Right lobe of liver (tissue), 6 donors: ENCODE data around the gene ARHGAP27. TPM values are rescaled to one million over a fixed set of nuclear protein-coding genes. Genes with fewer than 3 reads are reported as not detected.
"Not testable (repeated sequence)": the region's sequence is repeated elsewhere in the genome, so short reads cannot be mapped to it uniquely, and the experiment has no call there.

Experiments used
- ATAC-seq, 4 donors: fragments of 200-7000 bp; cut with Tn5 transposase; one replicate each; pipeline ENCODE4 v1.9.1; 2020; ENCODE audit warnings: mild to moderate bottlenecking in 4 of 4, moderate library complexity in 4 of 4
- DNase-seq, 3 donors: peaks; one replicate each; pipeline ENCODE4 v3.0.0-alpha.2; 2020
- H3K27ac ChIP-seq, 3 donors: fragments of 200-600 bp; one replicate each; pipeline ENCODE4 v1.8.0; 2022
- H3K27me3 ChIP-seq, 2 donors: fragments of 200-600 bp; one replicate each; pipeline ENCODE4 v1.8.0; 2022
- H3K36me3 ChIP-seq, 4 donors: fragments of 200-600 bp; sonication (generic) in 1 of 4; one replicate each; pipeline versions ENCODE4 v1.5.1 to v1.8.0; 2017 to 2022; ENCODE audit warnings: control low read depth in 1 of 4
- H3K4me1 ChIP-seq, 4 donors: fragments of 200-600 bp; sonication (generic) in 1 of 4; one replicate each; pipeline versions ENCODE4 v1.5.1 to v1.8.0; 2017 to 2022; ENCODE audit warnings: control low read depth in 1 of 4
- H3K4me3 ChIP-seq, 3 donors: fragments of 200-600 bp; one replicate each; pipeline ENCODE4 v1.8.0; 2022
- H3K9me3 ChIP-seq, 4 donors: fragments of 200-600 bp; sonication (generic) in 1 of 4; one replicate each; pipeline versions ENCODE4 v1.5.1 to v1.8.0; 2017 to 2022; ENCODE audit warnings: control low read depth in 1 of 4
- POLR2A ChIP-seq: fragments of 450-650 bp; IDR thresholded peaks from one replicate; pipeline ENCODE4 v1.6.1; 2017; ENCODE audit warnings: antibody characterized with exemption, mild to moderate bottlenecking
- WGBS: methylation state at CpG from one replicate; pipeline ENCODE4 v1.1.6; 2018; ENCODE audit warnings: low coverage, low lambda C conversion rate; ENCODE audit not compliant: insufficient coverage; ENCODE audit errors: missing lambda C conversion rate; 5-methylcytosine and 5-hydroxymethylcytosine counted together
- intact Hi-C, 2 donors: fragments of 100-400 bp; cut with DNase I; formaldehyde crosslinking; loops; one replicate each; pipeline versions ENCODE4 v1.11.2 to v1.14.1; 2022
- total RNA-seq, 6 experiments: library from RNA; depleted of rRNA in 2 of 6; stranded (reverse); fragments of >200 nt in 2 of 6; fragmentation: NEBNext Ultra II Directional in 3 of 6; extraction: Animal tissue kit (Norgen Biotek cat#: 25700) in 3 of 6; gene quantifications; one replicate each; pipeline versions ENCODE4 v1.1.0 to v1.2.4, GENCODE V29; 2016 to 2023
- TF ChIP-seq, protein P1 (sequence below), 4 donors: fragments of 200-600 bp in 3 of 4; fragments of 450-650 bp in 1 of 4; IDR thresholded peaks; one replicate each; pipeline versions ENCODE4 v1.5.1 to v1.8.0; 2016 to 2022; ENCODE audit warnings: antibody characterized with exemption in 4 of 4, mild to moderate bottlenecking in 2 of 4
- donor health status: DM: no; HTN: yes; CAD: no.
- donor health status: DM: no; HTN: no; CAD: no.
- donor health status: DM: no; HTN: no; CAD: no.
- donor health status: DM: no; HTN: yes; CAD: no.
- donor health status: DM: no; HTN: yes; CAD: no.

ARHGAP27 gene
- total RNA-seq, 6 experiments from 2014 or later: 4.9 to 9.3 (median 6.8) TPM

DNA sequence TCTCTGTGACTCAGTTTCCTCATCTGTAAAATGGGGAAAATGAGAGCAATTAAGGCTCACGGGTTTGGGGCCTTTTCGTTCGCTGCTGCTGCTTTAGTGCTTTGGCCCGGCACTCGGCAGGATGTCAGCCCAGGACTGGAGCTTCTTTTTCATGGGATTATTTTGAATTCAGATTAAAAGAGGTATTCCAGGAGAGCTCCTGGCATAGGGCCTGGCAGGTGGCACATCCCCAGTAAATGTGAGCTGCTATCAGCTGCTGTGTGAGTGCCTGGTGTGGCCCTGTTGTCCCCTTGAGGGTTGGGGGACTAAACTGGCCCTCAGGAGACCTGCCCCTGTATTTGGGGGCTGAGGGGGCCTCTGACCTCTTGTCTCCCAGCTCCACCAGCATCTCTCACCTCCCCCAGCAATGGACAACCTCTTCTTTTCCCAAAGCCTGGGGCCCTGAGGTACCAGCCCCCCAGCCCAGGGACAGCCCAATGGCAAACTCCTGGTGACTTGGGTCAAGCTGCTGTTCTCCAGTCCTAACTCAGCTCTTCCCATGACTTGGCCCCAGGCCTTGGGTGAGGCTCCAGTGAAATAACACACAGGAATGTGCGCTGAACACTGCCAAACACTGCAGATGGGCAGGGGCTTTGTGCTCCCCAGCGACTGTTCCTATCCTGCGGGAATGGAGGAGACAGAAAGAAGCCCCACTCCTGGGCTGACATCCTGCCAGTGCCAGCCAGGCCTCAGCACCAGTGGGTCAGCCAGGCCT, 14.4 kb upstream of the ARHGAP27 start:
- WGBS: 84% methylated on average over 6 of the region's 8 CpGs
- H3K27me3 ChIP-seq, H3K4me3 ChIP-seq, intact Hi-C loops, H3K36me3 ChIP-seq, H3K9me3 ChIP-seq: not testable (repeated sequence)
- Histone ChIP-seq H3K4me1 (peaks cover 0 to 27% (median 3%) of the 10 kb centered on the region in 4 donors), H3K27ac (peak overlapping the region in 2 of 3 donors; percentile 33 to 47)
- DNase-seq (peak in 1 of 3 donors; percentile 52), ATAC-seq (peak in 3 of 4 donors; percentile 19 to 34 (median 29))

DNA sequence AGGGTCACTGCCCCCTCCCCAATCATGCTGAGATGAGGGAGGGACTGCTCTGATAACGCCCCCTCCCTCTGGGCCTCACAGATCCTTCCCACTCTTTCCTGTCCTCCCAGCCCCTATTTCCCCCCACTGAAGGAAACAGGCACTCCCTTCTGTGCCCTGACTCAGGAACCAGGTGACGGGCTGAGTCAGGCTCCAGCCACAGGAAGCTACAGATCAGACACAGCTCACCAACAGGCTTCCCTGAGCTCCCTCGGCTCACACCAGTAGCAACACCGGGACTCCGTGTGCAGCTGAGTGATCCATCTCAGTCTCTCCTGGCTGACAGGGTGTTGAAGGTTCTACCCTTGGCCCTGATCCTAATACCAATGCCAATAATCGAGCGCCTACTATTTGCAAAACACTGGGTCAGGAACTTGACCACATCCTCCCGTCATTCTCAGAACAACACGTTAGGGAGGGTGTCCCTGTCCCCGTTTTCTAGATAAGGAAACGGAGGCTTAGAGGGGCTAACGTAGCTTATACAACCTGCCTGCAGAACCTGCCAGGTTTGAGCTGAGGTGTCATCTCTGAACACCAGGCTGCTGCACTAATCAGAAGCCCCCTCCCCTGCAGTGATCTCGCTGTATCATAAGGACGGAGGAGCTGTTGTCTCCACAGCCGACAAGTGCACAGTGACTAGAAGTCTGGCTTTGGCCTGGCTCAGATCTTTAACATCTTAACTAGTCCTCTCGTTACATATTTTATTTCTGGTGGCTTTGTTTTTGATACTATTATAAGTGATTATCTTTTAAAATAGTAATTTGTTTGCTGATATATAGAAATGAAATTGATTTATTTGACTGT, 13.5 kb upstream of the ARHGAP27 start:
- H3K27me3 ChIP-seq, intact Hi-C loops, H3K9me3 ChIP-seq, H3K4me3 ChIP-seq, H3K36me3 ChIP-seq: not testable (repeated sequence)
- Histone ChIP-seq H3K4me1 (peaks cover 0 to 27% (median 3%) of the 10 kb centered on the region in 4 donors), H3K27ac (peak overlapping the region in 2 of 3 donors; percentile 15 to 28)
- ATAC-seq (peak; percentile 81 to 90 (median 85)), DNase-seq (peak in 2 of 3 donors; percentile 54 to 73)
- WGBS: 7% methylated on average over 9 of the region's 16 CpGs

DNA sequence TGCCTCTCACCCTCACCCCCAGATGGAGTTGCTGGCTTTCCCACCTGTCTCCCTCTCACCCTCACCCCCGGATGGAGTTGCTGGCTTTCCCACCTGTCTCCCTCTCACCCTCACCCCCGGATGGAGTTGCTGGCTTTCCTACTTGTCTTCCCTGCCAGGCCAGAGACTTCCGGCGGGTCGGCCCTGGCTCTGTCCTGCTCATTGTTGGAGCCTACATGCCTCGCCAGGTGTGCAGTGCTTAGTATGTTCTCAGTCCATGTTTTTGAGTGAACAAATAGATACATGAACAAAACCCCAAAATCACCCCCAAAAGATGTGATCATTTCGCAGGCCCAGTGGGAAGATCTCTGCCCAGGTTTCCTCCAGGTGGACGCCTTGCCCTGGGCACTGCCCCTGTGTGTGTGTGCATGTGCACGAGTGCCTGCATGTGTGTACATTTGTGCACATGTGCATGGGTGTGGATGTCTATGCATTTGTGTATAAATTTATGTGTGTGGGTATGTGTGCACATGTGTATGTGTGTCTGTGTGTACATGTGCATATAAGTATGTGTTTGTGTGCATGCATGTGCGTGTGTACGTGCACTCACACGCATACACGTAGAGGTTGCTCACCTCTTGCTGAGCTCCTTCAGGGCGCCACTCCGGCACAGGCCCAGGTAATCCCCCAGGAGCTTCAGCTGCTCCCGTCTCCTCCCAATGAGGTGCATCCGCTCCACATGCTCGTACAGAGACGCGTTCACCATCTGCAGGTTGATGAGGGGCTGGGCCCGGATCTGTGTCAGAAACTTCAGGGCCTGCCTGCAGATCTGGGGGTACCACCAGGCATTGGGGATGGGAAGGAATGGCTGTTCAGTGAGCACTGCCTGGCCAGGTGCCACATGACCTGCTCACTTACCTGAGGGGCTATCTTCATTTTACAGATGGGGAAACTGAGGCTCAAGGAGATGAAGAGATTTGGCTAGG, 12.5 kb upstream of the ARHGAP27 start:
- H3K9me3 ChIP-seq, H3K36me3 ChIP-seq, H3K27ac ChIP-seq, intact Hi-C loops, DNase-seq, H3K4me3 ChIP-seq, H3K27me3 ChIP-seq, ATAC-seq: not testable (repeated sequence)
- 89% methylated on average over 14 of the region's 21 CpGs for WGBS
- H3K4me1 ChIP-seq: peaks cover 0 to 27% (median 3%) of the 10 kb centered on the region in 4 donors

DNA sequence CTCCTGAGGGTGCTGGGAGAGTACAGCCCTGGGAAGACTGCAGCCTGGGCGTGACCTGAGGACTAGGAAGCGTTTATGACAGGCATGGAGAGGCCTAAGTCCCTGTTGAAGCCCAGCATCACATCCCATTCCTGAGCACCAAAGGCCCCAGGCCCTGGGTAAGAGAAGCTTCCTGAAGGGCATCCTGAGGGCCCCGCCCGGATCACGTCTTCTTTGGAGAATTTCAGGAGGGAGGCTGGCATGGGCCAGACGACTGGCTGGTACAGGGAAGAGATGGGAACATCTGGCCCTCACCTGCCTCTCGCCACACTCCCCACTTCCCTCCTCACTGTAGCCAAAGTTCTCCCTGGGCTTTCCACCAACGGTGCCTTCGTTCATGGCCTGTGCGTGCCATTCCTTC, 11.6 kb upstream of the ARHGAP27 start:
- H3K27me3 ChIP-seq, H3K27ac ChIP-seq, H3K9me3 ChIP-seq, ATAC-seq, H3K4me3 ChIP-seq, DNase-seq, intact Hi-C loops, H3K36me3 ChIP-seq: not testable (repeated sequence)
- WGBS: no CpG with 5 or more reads among the region's 10 CpGs
- peaks cover 0 to 27% (median 3%) of the 10 kb centered on the region in 4 donors for H3K4me1 ChIP-seq

DNA sequence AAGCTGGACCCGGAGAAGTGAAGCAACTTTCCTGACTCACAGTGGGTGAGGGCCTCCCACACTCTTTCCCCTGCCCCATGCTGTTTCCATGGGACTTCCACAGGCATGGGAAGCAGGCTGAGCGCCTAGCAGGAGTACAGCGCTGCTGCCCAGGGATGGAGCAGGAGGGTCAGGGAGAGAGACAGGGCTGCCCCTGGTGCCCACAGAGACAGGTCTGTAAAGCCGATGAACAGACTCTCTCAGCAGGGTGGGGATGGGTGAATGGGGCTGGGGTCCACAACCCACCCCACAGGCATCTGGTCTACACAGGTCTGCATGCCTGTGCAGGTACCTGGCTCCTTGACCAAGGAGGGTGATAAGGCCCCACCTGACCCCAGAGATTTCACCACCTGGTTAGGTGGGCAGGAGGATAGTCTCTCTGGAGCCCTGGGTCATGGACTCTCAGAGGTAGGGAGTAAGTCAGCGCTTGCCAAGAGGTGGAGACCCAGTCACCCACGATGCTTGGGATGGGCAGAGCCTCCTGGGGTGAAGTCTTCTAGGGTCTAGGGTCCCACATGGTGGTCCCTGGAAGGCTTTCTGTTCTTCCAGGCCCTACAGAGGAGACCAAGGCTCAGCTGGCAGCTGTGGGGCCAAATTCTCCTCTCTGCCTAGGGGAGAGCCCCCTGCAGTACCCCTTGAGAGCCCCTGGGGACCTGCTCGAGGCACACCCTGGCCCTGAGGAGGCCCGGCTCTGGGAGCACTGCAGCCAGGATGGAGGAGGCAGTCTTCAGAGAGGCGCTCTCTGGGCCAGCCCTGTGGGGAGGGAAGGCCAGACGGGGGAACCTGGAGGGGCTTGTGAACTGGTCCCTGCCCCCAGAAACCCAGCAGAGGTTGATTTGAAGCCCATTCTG, 10.9 kb upstream of the ARHGAP27 start:
- H3K27ac ChIP-seq, H3K9me3 ChIP-seq, DNase-seq, H3K36me3 ChIP-seq, H3K4me3 ChIP-seq, ATAC-seq, H3K27me3 ChIP-seq, intact Hi-C loops: not testable (repeated sequence)
- peaks cover 0 to 27% (median 3%) of the 10 kb centered on the region in 4 donors for H3K4me1 ChIP-seq
- WGBS: no CpG with 5 or more reads among the region's 10 CpGs

DNA sequence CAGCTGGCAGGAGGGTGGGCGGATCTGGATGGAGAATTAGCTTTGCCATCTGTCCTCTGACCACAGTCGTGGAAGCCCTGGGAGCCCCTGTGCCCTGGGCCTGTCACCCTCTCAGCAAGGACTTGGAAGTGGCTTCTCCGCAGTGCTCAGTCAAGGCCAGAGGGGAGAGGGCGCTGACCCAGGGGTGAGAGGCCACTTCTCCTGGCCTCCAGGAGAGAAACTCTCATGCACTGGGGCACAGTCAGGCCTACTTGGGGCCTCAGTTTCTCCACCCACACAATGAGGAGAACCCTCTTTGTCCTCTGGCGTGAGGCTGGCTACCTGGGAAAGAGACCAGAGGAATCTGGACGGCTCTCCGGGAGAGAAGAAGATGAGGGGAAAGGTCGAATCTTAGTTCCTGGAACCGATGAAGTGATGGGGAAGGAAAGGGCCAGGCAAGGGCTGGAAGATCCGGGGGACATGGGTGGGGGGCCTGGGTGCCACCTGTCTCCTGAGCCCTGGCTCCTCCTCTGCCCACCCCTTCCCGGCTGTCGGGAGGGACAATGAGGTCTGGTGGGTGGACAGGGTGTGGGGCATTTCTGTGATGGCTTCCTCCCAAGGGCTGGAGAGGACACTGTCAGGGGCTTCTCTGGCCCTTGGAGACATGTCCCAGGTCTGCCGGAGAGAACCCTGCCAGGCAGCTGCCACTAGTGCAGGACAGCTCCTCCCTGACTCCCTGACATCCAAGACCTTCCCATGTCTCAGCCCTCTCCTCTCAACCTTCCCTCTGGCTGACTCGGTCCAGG, 9.0 kb upstream of the ARHGAP27 start:
- DNase-seq (peak in 1 of 3 donors; percentile 40), ATAC-seq (no peak)
- no peak overlapping the region for H3K27ac ChIP-seq
- no peak overlapping the region for H3K4me3 ChIP-seq
- H3K9me3 ChIP-seq: no peaks in the 10 kb centered on the region
- TF ChIP-seq, protein P1, sequence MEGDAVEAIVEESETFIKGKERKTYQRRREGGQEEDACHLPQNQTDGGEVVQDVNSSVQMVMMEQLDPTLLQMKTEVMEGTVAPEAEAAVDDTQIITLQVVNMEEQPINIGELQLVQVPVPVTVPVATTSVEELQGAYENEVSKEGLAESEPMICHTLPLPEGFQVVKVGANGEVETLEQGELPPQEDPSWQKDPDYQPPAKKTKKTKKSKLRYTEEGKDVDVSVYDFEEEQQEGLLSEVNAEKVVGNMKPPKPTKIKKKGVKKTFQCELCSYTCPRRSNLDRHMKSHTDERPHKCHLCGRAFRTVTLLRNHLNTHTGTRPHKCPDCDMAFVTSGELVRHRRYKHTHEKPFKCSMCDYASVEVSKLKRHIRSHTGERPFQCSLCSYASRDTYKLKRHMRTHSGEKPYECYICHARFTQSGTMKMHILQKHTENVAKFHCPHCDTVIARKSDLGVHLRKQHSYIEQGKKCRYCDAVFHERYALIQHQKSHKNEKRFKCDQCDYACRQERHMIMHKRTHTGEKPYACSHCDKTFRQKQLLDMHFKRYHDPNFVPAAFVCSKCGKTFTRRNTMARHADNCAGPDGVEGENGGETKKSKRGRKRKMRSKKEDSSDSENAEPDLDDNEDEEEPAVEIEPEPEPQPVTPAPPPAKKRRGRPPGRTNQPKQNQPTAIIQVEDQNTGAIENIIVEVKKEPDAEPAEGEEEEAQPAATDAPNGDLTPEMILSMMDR (IDR thresholded peaks at IDR 0.05): no peak
- TF ChIP-seq POLR2A: no peak
- peaks cover 0 to 10% (median 0%) of the 10 kb centered on the region in 4 donors for H3K4me1 ChIP-seq
- 68% methylated on average over 3 of the region's 14 CpGs for WGBS
- intact Hi-C loops: no loop called here
- peaks cover 0 to 13% (median 0%) of the 10 kb centered on the region in 4 donors for H3K36me3 ChIP-seq
- no peaks in the 10 kb centered on the region for H3K27me3 ChIP-seq

DNA sequence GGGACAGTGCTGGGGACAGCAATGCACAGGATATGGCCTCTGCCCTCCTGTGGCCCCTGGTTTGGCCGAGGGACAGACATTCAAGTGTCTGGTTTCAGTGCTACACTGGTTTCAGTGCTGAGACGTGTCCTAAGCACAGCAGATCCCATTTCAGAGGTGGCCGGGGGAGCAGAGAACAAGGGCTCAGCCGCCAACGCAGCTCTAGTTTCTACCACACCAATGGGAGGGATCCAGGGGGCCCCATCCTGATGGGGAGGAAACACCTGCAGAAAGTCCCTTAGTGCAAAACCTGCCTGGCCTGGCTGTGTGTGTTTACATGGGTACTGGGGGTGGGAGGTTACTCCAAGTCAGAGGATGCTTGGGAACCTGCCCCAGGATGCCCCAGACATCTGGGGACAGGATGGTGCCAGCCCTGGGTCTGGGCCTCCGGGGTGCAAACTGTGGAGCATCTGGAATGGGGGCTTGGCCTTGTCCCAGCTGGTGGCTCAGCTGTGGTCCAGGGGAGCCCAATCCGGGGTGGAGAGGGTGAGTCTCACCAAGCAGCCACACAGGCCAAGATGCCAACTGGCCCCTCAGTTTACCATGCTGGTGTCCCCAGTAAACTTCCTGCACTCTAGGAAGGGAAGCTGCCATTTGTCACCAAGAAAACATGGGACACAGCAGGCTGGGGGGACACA, 8.3 kb upstream of the ARHGAP27 start:
- DNase-seq: peak in 1 of 3 donors; percentile 32
- 60% methylated on average over 1 of the region's 7 CpGs for WGBS
- H3K27ac ChIP-seq, ATAC-seq, H3K4me3 ChIP-seq, intact Hi-C loops, H3K4me1 ChIP-seq, H3K9me3 ChIP-seq, H3K27me3 ChIP-seq: not testable (repeated sequence)
- peaks cover 0 to 13% (median 0%) of the 10 kb centered on the region in 4 donors for H3K36me3 ChIP-seq
